Body of pancreas (tissue), 4 donors: ENCODE data around the gene GPR132. TPM values are rescaled to one million over a fixed set of nuclear protein-coding genes. Genes with fewer than 3 reads are reported as not detected.
"Not testable (repeated sequence)": the region's sequence is repeated elsewhere in the genome, so short reads cannot be mapped to it uniquely, and the experiment has no call there.

Source experiments
- ATAC-seq: fragments of 150-250 bp; one replicate; pipeline ENCODE4 v1.9.1; 2016
- DNase-seq, 4 donors: peaks; one replicate each; pipeline ENCODE4 v3.0.0-alpha.2; 2019
- H3K27ac ChIP-seq, 4 donors: fragments of 200-600 bp; sonication (generic); 1 replicate in 3 of 4; 2 replicates in 1 of 4; pipeline versions ENCODE4 v1.5.1 to v1.6.1; 2016 to 2019; ENCODE audit warnings: mild to moderate bottlenecking in 1 of 4, mixed read lengths in 1 of 4, moderate library complexity in 1 of 4
- H3K27me3 ChIP-seq, 2 donors: fragments of 200-600 bp; sonication (generic); one replicate each; pipeline ENCODE4 v1.6.0; 2016; ENCODE audit warnings: mild to moderate bottlenecking in 1 of 2
- H3K36me3 ChIP-seq, 2 donors: fragments of 200-600 bp; sonication (generic); replicated peaks in 1 of 2; 2 replicates each; pipeline ENCODE4 v1.5.1; 2016; ENCODE audit warnings: low read depth in 2 of 2; ENCODE audit not compliant: insufficient read depth in 1 of 2
- H3K4me1 ChIP-seq: fragments of 200-600 bp; sonication (generic); one replicate; pipeline ENCODE4 v1.6.0; 2016
- H3K4me3 ChIP-seq, 2 donors: fragments of 200-600 bp; sonication (generic); 1 replicate in 1 of 2; 2 replicates in 1 of 2; pipeline ENCODE4 v1.5.1; 2016 to 2019
- H3K9me3 ChIP-seq, 3 donors: fragments of 200-600 bp; sonication (generic); 1 replicate in 2 of 3; 2 replicates in 1 of 3; pipeline ENCODE4 v1.5.1; 2016
- CTCF ChIP-seq, 7 experiments: fragments of 450-650 bp in 4 of 7; fragments of 200-600 bp in 3 of 7; sonication (generic) in 3 of 7; IDR thresholded peaks; one replicate each; pipeline ENCODE4 v1.5.1; 2016 to 2019; ENCODE audit warnings: antibody characterized with exemption in 7 of 7
- POLR2A ChIP-seq, 3 donors: fragments of 450-650 bp; IDR thresholded peaks; one replicate each; pipeline ENCODE4 v1.6.1; 2016; ENCODE audit warnings: antibody characterized with exemption in 3 of 3, mild to moderate bottlenecking in 2 of 3
- WGBS, 2 donors: methylation state at CpG; one replicate each; pipeline ENCODE4 v1.1.5; 2017; 5-methylcytosine and 5-hydroxymethylcytosine counted together
- intact Hi-C: fragments of 100-400 bp; cut with DNase I; formaldehyde crosslinking; loops from one replicate; pipeline ENCODE4 v1.15.1; 2023
- total RNA-seq, 2 donors: library from RNA; depleted of rRNA; stranded (reverse); fragments of >200 nt; gene quantifications; one replicate each; pipeline ENCODE4 v1.1.0, GENCODE V29; 2016

GPR132 gene
- 1 to 10 TPM in 1 of 2 donors, not detected in 1; 1.0 TPM for total RNA-seq

- H3K27me3 ChIP-seq: no peaks in the 10 kb centered on the region
- intact Hi-C loops: no loop called here
- DNase-seq: peak in 1 of 4 donors; percentile 75
- ATAC-seq: no peak
- WGBS, 2 donors: 56 to 73% methylated on average over 12 to 22 of the region's 22 CpGs
- no peaks in the 10 kb centered on the region for H3K9me3 ChIP-seq
- TF ChIP-seq POLR2A (IDR thresholded peaks at IDR 0.05) (peak in 1 of 3 donors; percentile 64), CTCF (IDR thresholded peaks at IDR 0.05) (no peak)
- H3K4me3 ChIP-seq: no peak within 1 kb of the TSS
- H3K27ac ChIP-seq: peak within 1 kb of the TSS in 1 of 4 donors; percentile 52
- H3K4me1 ChIP-seq: no peaks in the 10 kb centered on the region
- no peaks in the 10 kb centered on the region for H3K36me3 ChIP-seq
Observed at GRCh38 chr14:105065280-105066228, at the start of gene GPR132. GPR132 (minus strand) TSS chr14:105065430; CDS start chr14:105055420, 10,010 bp downstream.

- H3K4me1 ChIP-seq, H3K9me3 ChIP-seq, H3K36me3 ChIP-seq, intact Hi-C loops, ATAC-seq, DNase-seq, H3K27ac ChIP-seq, H3K4me3 ChIP-seq, H3K27me3 ChIP-seq: not testable (repeated sequence)
- WGBS, 2 donors: 84 to 88% methylated on average over 8 of the region's 8 CpGs
Observed at GRCh38 chr14:105109243-105109642, 44.0 kb upstream of the GPR132 start.

- Histone ChIP-seq H3K36me3 (no peaks in the 10 kb centered on the region), H3K27me3 (no peaks in the 10 kb centered on the region), H3K27ac (no peak overlapping the region), H3K4me1 (no peaks in the 10 kb centered on the region), H3K4me3 (no peak overlapping the region), H3K9me3 (no peaks in the 10 kb centered on the region)
- intact Hi-C loops: no loop called here
- WGBS, 2 donors: 72 to 73% methylated on average over 7 of the region's 7 CpGs
- TF ChIP-seq POLR2A (IDR thresholded peaks at IDR 0.05): no peak
- DNase-seq (no peak), ATAC-seq (no peak)
Observed at GRCh38 chr14:105108516-105108864, 43.3 kb upstream of the GPR132 start.

- ATAC-seq (no peak), DNase-seq (no peak)
- Histone ChIP-seq H3K4me3 (no peak overlapping the region), H3K27ac (no peak overlapping the region), H3K36me3 (no peaks in the 10 kb centered on the region), H3K4me1 (no peaks in the 10 kb centered on the region), H3K27me3 (no peaks in the 10 kb centered on the region), H3K9me3 (no peaks in the 10 kb centered on the region)
- WGBS, 2 donors: 57 to 61% methylated on average over 9 of the region's 9 CpGs
- TF ChIP-seq POLR2A (IDR thresholded peaks at IDR 0.05): no peak
- no peak for TF ChIP-seq CTCF (IDR thresholded peaks at IDR 0.05)
- intact Hi-C loops: no loop called here
Observed at GRCh38 chr14:105107781-105108515, 42.7 kb upstream of the GPR132 start.

- intact Hi-C loops: no loop called here
- no peaks in the 10 kb centered on the region for H3K27me3 ChIP-seq
- no peak for ATAC-seq
Observed at GRCh38 chr14:105107351-105107750, 42.1 kb upstream of the GPR132 start.

More at GRCh38 chr14:105107351-105107750, 42.1 kb upstream of the GPR132 start:
- H3K27ac ChIP-seq: no peak overlapping the region
- WGBS, 2 donors: 81 to 100% methylated on average over 2 to 7 of the region's 7 CpGs
- TF ChIP-seq POLR2A (IDR thresholded peaks at IDR 0.05) (no peak), CTCF (IDR thresholded peaks at IDR 0.05) (no peak)
- H3K36me3 ChIP-seq: no peaks in the 10 kb centered on the region
- no peak for DNase-seq
- no peak overlapping the region for H3K4me3 ChIP-seq
- H3K4me1 ChIP-seq: no peaks in the 10 kb centered on the region
- H3K9me3 ChIP-seq: no peaks in the 10 kb centered on the region
